ENCODE data around the gene LCLAT1.

- TF ChIP-seq, protein P1, sequence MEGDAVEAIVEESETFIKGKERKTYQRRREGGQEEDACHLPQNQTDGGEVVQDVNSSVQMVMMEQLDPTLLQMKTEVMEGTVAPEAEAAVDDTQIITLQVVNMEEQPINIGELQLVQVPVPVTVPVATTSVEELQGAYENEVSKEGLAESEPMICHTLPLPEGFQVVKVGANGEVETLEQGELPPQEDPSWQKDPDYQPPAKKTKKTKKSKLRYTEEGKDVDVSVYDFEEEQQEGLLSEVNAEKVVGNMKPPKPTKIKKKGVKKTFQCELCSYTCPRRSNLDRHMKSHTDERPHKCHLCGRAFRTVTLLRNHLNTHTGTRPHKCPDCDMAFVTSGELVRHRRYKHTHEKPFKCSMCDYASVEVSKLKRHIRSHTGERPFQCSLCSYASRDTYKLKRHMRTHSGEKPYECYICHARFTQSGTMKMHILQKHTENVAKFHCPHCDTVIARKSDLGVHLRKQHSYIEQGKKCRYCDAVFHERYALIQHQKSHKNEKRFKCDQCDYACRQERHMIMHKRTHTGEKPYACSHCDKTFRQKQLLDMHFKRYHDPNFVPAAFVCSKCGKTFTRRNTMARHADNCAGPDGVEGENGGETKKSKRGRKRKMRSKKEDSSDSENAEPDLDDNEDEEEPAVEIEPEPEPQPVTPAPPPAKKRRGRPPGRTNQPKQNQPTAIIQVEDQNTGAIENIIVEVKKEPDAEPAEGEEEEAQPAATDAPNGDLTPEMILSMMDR (IDR thresholded peaks at IDR 0.05), result no peak
- TF ChIP-seq EZH2 (IDR thresholded peaks at IDR 0.05) (no peak), EZH2phosphoT487 (IDR thresholded peaks at IDR 0.05) (no peak)
These were observed 3.0 kb downstream of the LCLAT1 start for GRCh38 chr2:30450025-30450424.
